Epithelial cell of proximal tubule (primary cell): ENCODE data around the gene COX17. TPM values are rescaled to one million over a fixed set of nuclear protein-coding genes. Genes with fewer than 3 reads are reported as not detected.

Experiments
- DNase-seq: peaks from one replicate; pipeline ENCODE4 v3.0.0-alpha.2; 2011; ENCODE audit warnings: low read depth
- H3K4me3 ChIP-seq: 2 replicates; pipeline ENCODE4 v1.5.1; 2011; ENCODE audit warnings: low read depth, mild to moderate bottlenecking, low read length
- total RNA-seq: library from RNA; depleted of rRNA; stranded (reverse); fragments of >200 nt; gene quantifications from 2 replicates; pipeline ENCODE4 v1.2.3, GENCODE V29; 2015
- TF ChIP-seq, protein P1 (sequence below): conservative IDR thresholded peaks from 2 replicates; pipeline ENCODE4 v1.5.1; 2012; ENCODE audit warnings: low read depth, mild to moderate bottlenecking, low read length

COX17 gene
- total RNA-seq, 1 donor from 2014 or later, result 91.1 TPM

DNA sequence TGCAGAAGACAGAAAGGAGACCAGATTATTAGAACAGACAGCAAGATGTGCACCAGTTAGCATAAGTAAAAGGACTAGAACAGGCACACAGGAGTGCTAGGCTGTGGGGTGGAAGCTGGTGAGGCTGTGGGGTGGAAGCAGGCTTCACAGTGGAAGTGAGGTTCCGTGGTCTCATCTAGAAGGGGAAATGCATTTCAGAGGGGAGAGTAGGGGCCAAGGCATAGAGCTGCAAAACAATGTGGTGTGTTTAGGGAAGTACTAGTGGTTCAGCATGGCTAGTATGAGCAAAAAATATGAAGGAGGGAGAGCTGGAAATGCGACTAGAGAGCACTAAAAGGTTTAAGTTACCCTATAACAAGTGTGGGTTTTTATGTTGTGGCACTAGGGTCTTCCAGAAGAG, 23.3 kb downstream of the COX17 start:
- TF ChIP-seq, protein P1, sequence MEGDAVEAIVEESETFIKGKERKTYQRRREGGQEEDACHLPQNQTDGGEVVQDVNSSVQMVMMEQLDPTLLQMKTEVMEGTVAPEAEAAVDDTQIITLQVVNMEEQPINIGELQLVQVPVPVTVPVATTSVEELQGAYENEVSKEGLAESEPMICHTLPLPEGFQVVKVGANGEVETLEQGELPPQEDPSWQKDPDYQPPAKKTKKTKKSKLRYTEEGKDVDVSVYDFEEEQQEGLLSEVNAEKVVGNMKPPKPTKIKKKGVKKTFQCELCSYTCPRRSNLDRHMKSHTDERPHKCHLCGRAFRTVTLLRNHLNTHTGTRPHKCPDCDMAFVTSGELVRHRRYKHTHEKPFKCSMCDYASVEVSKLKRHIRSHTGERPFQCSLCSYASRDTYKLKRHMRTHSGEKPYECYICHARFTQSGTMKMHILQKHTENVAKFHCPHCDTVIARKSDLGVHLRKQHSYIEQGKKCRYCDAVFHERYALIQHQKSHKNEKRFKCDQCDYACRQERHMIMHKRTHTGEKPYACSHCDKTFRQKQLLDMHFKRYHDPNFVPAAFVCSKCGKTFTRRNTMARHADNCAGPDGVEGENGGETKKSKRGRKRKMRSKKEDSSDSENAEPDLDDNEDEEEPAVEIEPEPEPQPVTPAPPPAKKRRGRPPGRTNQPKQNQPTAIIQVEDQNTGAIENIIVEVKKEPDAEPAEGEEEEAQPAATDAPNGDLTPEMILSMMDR, result no peak
- H3K4me3 ChIP-seq, result no peak overlapping the region
- DNase-seq, result no peak

DNA sequence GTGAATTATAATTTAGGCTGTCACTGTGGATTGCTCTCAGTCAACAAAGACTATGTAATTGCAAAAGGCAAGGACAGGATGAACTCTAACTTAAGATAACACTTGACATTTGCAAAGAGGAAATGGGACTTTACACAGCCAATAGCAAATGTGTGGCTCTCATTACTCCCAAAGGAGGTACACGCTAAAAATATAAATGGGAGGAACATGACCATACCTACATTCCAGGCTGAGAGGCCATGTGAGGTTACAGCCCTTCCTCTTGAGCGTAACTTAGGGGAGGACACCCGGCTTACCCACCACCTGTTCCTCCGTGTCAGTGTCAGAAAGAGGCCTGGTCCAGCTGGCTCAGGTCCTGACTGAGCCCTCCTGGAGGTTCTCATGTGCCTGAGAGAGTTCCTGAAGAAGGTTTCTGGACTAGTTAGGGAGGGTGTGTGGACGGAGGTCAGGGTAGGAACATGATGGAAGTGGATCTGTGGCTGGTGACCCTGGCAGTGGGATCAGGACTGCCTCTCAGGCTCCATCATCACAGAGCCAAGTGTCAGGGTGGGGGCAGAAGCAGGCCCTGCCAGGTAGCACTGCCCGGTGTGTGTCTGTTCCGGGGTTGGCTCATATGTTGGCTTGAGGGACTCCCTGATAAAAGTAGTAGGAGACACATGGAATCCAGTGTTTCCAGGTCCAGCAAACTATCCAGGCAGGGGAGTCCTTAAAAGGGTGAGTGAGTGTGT, 24.7 kb downstream of the COX17 start:
- H3K4me3 ChIP-seq, result no peak overlapping the region
- no peak for DNase-seq
- TF ChIP-seq, protein P1, result no peak

DNA sequence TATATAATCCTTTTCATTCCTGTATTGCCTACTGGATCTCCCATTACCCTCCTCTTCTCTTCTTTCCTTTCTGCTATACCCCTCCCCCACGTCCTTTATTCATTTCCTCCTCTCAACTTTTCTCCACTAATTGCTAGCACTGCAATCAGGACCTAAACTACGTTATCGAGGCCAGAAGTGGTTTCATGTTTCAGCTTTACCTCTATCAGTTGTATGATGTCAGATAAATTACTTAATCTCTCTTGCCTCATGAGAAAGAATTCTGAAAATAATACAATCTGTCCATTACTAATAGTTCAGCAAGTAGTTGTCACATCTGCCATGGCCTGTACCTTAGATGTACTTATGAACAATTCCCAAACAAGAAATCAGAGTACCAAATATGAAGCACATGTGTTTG, 27.4 kb downstream of the COX17 start:
- DNase-seq, result no peak
- TF ChIP-seq, protein P1, result no peak
- no peak overlapping the region for H3K4me3 ChIP-seq

DNA sequence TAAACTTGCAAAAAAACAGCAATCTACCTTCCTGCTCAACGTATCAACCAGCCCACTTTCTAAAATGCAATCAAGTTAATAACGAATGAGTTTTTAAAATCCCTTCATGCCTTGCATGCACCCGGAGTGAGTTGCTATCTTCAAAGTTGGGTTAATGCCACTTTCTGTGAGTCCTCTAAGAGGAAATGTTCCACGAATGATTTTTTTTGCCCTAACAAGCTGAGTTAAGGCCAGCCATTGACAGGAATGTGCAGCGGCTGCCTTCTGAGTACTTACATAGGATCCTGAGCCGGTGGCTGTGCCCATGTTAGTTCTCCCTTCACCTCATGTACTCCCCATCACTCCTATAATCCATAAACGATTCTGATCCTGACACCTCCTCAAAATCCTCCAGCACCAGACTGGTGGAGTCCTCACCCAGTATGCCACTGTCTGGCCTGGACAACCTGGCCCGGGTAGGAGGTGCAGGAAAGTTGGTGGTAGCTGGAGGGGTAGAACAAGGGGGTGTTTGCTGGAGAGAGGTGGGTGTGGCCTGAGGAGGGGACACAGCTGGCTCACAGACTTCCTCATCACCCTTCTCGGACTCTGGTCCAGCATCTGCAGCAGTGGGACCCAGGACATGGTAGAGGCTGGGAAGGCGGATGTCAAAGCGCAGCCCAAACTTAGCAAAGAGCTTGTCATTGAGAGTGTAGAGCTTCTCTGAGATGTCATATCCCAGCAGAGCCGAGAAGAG, 29.2 kb downstream of the COX17 start:
- no peak for DNase-seq
- H3K4me3 ChIP-seq, result no peak overlapping the region
- TF ChIP-seq, protein P1, result no peak

DNA sequence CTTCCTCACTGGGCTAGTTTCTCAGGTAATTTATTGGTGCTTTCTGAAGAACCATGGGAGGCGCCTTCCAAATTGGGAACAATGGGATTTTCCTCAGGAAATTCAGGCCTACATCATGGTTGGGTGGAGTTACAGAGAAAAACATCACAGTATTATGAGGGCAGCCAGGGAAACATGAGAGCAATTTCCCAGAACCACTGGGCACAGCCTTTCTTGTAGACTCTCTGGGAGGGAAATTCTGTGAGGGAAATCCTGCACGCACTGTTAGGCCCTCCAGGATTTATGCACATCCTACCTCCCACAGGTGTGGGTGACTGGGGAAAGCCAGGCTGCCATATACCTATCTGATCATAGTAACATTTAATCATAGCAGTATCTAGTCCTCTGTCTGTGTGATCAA, 30.0 kb downstream of the COX17 start:
- no peak overlapping the region for H3K4me3 ChIP-seq
- no peak for DNase-seq

DNA sequence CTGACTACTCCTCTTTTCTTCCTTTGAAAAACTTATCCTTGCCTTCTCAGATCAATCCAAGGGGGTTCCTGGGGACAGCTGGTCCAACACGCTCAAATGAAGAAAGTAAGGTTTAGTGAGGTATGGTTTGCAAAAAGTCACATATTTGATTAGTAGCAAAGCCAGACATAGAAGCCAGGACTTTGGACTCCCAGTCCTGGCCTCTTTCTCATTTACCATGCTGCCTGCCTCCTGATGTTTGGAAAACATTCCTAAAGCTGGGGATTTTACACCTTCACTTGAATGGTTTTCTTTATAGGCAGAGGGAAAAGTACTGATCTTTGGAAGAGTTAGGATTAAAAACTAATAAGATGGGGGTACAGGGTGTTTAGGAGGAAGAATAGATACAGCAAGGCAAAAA, 31.4 kb downstream of the COX17 start:
- no peak for DNase-seq
- TF ChIP-seq, protein P1, result no peak
- no peak overlapping the region for H3K4me3 ChIP-seq

More for the DNA sequence above, 30.0 kb downstream of the COX17 start:
- TF ChIP-seq, protein P1, result no peak
